Measurements from ENCODE around the gene MANSC1.
"Not testable (repeated sequence)": the region's sequence is repeated elsewhere in the genome, so short reads cannot be mapped to it uniquely, and the experiment has no call there.

Gene MANSC1

DNA sequence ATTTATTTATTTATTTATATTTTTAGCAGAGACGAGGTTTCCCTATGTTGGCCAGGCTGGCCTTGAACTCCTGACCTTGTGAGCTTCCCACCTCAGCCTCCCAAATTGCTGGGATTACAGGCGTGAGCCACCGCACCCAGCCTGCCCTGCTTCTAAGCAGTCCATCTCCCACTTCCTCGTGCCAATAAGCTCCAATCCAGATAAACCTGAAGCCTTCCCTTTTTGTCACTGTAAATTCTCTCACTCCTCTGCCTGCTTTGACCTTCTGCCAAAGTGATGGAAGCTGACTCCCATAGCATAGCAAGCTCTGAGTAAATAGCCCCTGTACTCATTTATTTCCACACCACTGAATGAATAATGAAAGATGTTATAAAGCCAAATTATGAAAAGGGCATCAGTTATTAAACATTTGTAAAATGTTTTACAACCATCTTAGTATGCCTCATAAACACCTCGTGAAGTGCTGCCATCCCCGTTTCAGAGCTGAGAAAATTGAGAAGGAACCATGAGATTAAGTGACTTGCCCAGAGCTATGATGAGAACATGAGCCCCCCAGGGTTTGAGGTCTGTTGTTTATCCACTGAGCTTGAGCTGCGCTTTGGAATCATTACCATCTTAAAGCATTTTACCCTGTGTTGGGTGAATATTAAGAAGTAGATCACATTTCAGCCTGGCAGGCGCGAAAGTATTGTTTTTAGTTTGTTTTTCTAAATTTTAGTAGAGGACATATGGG lies 30.4 kb downstream of the MANSC1 start:
- no peak for DNase-seq

DNA sequence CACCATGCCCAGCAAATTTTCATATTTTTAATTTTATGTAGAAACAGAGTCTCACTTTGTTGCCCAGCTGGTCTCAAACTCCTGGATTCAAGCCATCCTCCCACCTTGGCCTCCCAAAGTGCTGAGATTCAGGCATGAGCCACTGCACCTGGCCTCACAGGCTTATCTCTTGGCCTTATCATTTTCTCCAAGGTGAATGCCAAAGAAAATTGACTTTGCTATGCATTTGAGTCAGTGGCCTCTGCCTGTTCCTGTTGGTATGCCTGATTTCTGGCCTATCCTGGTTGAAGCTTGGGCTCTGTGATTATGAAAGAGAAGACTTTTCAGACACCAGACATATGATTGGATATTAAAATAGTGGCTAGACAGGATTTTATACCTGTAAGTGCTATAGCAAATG lies 34.2 kb downstream of the MANSC1 start:
- no peak for DNase-seq

DNA sequence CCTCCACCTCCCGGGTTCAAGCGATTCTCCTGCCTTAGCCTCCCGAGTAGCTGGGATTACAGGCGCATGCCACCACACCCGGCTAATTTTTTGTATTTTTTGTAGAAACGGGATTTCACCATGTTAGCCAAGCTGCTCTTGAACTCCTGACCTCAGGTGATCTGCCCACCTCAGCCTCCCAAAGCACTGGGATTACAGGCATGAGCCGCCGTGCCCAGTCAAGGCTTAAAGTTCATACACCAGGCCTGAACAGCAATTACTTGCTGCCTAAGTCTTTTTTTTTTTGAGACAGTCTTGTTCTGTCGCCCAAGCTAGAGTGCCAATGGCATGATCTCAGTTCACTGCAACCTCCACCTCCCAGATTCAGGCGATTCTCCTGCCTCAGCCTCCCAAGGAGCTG lies 39.3 kb downstream of the MANSC1 start:
- DNase-seq, result not testable (repeated sequence)

DNA sequence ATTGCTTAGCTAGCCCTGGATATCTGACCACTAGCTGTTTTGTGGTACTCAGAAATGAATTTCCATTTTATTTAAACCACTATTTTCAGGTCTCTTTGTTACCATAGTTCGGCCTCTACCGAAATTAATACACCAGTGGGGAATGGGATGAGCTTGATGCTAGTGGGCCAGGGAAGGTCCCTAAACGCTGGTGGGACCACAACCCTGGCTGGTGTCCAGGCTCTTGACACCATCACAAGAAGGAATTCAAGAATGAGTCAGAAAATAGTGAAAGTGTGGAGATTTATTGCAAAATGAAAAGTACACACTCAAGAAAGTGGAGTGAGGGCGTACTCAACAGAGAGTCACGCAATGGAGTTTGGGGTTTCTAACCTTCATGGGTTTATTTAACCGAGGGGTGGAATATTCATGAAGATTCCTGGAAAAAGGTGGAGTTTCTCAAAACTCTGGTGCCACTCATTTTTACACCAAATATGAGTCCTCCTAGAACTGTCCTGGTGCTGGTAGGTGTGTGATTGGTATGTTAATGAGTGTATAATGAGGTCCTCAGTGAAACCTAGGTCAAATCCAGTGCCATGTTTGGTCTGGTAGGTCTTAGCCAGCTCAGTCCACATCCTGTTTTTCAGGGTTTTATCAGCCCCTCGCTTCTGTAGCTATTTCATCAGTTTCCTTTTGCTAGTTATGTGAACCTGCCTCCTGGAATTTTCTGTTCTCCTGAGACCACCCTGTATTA lies 44.3 kb downstream of the MANSC1 start:
- no peak for DNase-seq

DNA sequence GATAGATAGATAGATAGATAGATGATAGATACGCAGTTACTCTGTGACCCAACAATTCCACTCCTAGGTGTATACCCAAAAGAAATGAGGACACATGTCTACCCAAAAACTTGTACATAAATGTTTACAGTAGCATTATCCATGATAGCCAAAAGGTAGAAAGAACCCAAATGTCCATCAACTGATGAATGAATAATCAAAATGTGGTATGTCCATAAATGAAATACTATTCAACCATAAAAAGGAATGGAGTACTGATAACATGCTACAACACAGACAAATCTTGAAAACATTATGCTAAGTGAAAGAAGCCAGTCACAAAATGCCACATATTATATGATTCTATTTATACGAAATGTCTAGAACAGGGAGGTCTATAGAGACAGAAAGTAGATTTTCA lies 47.1 kb downstream of the MANSC1 start:
- no peak for DNase-seq

DNA sequence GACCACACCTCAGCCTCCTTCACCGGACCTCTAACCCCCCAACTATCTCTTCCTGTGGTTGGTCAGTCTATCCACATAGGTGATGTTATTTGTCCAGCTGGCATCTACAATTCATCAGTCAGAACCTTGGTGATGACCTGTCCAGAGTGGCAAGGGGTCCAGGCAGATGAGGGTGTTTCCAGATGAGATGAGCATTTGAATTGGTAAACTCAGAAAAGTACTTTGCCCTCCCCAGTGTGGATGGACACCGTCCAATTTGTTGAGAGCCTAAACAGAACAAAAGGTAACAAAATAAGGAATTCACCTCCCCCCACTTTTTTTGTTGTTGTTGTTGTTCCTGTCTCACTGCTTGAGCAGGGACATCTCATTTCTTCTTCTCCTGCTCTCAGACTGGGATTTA lies 48.9 kb downstream of the MANSC1 start:
- no peak for DNase-seq

DNA sequence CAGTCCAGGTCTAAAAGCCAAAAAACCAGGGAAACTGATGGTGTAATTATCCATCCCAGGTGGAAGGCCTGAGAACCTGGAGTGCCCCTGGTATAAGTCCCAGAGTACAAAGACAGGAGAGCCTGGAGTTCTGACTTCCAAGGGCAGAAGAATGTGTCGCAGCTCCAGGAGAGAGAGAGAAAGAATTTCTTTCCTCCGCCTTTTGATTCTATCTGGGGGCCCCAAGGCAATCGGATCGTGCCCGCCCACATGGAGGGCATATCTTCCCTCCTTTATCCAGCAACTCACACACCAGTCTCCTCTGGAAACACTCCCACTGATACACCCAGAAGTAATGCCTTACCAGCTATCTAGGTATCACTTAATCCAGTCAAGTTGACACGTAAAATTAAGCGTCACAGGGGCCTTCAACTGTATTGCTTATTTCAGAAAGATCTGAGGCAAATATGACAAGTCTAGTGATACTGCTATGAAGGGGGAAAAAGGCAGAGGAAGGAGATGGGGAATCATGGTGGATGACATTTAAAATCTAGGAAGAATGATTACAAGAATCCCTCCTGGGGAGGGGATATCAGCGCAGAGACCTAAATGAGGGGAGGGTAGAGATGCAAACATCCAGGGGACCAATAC lies 52.7 kb downstream of the MANSC1 start:
- no peak for DNase-seq

DNA sequence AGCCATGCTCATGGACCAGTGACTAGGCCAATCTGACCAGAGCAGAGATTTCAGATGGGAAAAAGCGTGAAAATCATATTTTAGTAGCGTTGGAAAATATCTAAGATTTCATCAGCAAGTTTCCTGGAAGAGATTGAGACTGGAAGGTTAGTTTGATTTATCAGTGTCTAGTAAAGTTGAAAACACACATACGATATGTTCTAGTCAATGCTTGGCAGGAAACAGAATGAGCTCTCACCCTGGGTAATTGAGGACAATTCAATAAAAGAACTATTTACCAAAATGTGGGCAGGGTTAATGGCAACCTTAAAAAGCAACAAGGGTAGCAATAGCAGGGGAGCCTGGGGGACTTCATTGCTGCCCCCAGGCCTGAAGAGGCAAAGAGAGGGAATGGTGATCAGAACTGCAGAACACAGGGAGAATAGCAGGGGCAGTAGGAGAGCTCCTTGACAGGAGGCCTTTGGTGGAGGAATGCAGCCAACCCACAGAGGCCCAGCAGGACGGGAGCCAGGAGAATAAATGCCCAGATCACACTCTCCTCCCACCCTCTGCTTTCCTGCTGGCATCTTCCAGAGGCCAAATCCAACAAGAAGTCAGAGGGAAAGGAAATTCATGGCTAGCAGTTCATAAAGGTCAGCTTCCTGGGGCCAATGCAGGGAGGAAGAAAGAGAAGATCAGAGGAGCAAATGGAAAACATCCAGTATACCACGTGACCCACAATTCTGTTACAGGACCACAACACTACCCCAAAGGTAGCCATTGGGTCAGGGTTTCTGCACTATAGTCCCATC lies 55.6 kb downstream of the MANSC1 start:
- DNase-seq, result no peak

DNA sequence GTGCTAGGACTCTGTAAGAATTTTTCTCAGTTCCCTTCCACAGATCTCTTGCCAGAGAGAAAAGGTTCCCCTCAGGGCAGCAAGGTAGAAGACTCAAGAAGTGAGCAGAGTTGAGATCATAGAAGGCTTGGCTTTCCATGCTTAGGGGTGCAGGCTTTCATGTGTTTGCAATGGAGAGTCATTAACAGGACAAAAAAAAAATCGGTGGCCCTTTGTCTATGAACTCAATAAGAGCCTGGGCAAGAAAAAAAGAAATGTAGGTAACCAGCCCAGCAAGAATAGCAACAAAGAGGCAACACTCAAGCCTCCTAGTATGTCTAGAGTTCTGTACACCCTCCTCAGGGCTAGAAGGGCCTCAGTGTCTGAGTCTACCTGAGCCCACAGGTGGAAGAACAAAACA lies 59.8 kb downstream of the MANSC1 start:
- no peak for DNase-seq

DNA sequence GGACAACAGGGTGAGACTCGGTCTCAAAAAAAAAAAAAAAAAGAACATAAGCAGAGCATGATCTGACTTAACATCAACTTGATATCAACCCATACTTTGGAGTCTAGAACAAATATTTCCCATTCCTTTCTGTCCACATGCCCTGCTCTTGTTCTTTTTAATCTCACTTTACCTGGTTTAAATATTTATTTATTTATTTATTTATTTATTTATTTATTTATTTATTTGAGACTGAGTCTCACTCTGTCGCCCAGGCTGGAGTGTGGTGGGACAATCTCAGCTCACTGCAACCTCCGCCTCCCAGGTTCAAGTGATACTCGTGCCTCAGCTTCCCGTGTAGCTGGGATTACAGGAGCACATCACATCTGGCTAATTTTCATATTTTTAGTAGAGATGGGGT lies 63.6 kb downstream of the MANSC1 start:
- no peak for DNase-seq

DNA sequence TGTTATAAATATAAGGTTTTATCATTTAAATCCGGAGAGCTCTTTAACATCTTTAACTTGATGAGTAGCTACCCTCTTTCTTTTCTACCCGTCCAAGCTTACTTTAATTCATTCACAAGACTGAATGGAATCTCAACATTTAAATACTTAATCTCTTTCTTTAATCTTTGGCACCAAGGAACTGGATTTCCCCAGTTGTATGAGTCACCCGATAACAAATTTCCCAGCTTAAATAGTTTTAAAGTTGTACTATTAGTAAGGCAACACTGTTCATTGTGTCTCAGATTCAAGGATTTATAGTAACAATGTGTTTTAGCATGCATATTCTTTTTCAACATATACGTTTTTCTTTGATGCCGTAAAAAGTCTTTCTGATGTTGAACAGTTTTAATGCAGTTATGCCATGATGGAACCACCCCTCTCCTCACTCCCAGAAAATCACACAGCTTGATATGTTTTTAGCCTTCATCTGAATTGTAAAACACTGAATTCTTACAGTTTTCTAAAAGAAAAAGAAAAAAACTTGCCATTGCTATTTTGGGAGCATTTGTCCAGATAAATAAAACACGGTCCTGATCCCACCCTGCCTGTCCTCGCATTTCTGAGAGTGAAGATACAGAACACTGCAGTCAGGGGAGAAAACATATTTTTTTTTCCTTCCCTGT lies 67.1 kb downstream of the MANSC1 start:
- no peak for DNase-seq

DNA sequence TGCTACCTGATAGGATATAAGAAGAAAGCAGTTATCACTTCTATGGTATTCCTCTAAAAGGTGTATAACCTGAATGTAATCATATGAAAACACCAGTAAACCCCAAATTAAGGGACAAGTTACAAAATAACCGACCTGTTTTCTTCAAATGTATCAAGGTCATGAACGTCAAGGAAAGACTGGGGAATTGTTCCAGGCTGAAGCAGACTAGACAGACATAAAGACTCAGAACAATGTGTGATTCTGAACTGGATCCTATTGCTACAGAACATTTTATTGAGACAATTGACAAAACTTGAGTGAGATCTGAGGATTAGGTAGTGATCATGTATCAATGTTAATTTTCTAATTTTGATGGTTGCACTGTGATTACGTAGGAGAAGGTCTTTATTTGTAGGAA lies 67.8 kb downstream of the MANSC1 start:
- DNase-seq, result no peak

DNA sequence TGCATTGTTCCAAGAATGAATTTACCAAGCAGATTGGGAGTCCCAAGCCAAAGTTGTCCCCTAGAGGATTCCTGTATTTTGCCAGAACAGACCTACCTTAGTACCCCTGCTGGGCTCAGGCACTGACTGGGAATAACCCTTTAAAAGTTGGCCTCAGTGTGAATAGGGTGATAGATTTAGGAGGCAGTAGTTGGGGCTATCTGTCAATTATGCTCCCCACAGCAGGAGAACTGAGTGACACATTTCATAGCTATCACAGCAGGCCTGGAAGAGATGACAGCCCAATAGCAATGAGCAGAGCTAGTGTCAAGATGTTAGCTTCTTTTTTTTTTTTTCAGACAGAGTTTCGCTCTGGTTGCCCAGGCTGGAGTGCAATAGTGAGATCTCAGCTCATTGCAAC lies 68.9 kb downstream of the MANSC1 start:
- no peak for DNase-seq

DNA sequence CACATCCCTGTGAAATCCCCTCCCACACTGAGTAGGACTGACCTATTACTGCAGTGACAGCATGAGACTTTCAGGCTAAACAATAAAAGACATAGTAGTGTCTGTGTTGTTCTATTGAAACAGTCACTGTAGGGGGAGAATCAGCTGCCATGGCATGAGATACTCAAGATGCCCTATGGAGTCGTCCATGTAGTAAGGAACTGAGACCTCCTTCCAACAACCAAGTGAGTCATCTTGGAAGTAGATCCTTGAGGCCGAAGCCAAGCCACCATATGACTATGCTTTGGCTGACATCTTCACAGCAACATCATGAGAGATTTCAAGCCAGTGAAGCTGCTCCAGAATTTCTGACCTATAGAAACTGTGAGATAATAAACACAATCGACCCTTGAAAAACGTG lies 71.1 kb downstream of the MANSC1 start:
- DNase-seq, result no peak

All from activated CD4-positive, CD25-positive, alpha-beta regulatory T cell treated with anti-CD3 and anti-CD28 coated beads, Interleukin-2, amount 50 U/mL, for 72 hours (primary cell).